Measurements from ENCODE around the gene GLT1D1. TPM values are rescaled to one million over a fixed set of nuclear protein-coding genes. Genes with fewer than 3 reads are reported as not detected.

The GLT1D1 gene
- total and polyA plus RNA-seq, 12 donors: 0.07 to 0.50 (median 0.33) TPM; not detected in 4

- no peaks in the 10 kb centered on the region for H3K9me3 ChIP-seq (replicated peaks in 1 of 3)
- no peak for DNase-seq
- H3K4me3 ChIP-seq: no peak overlapping the region
- intact Hi-C loops (cut with DNase I): no loop called here
- no peaks in the 10 kb centered on the region for H3K27me3 ChIP-seq
- H3K27ac ChIP-seq: no peak overlapping the region
- no peak for TF ChIP-seq POLR2A (IDR thresholded peaks at IDR 0.05)
- TF ChIP-seq CTCF (IDR thresholded peaks at IDR 0.05): no peak
- WGBS, 4 donors: 63 to 73% (median 66%) methylated on average over 7 of the region's 7 CpGs
- H3K36me3 ChIP-seq (replicated peaks in 1 of 2): no peaks in the 10 kb centered on the region
- H3K4me1 ChIP-seq (replicated peaks in 1 of 2): no peaks in the 10 kb centered on the region
Observed at GRCh38 chr12:128956755-128957154, 103.5 kb downstream of the GLT1D1 start.

- intact Hi-C loops (cut with DNase I): no loop called here
- no peak for DNase-seq
- 51 to 59% (median 57%) methylated on average over 16 of the region's 16 CpGs for WGBS, 4 donors
- Histone ChIP-seq H3K36me3 (replicated peaks in 1 of 2) (no peaks in the 10 kb centered on the region), H3K4me1 (replicated peaks in 1 of 2) (no peaks in the 10 kb centered on the region), H3K27me3 (no peaks in the 10 kb centered on the region), H3K27ac (no peak overlapping the region), H3K4me3 (no peak overlapping the region), H3K9me3 (replicated peaks in 1 of 3) (no peaks in the 10 kb centered on the region)
- TF ChIP-seq POLR2A (IDR thresholded peaks at IDR 0.05) (no peak), CTCF (IDR thresholded peaks at IDR 0.05) (no peak)
Observed at GRCh38 chr12:128959901-128960300, 106.6 kb downstream of the GLT1D1 start.

GRCh38 chr12:128961308-128961902, 108.1 kb downstream of the GLT1D1 start:
- TF ChIP-seq CTCF (IDR thresholded peaks at IDR 0.05) (no peak), POLR2A (IDR thresholded peaks at IDR 0.05) (no peak)
- WGBS, 4 donors: 57 to 63% (median 59%) methylated on average over 8 of the region's 8 CpGs
- Histone ChIP-seq H3K27me3 (no peaks in the 10 kb centered on the region), H3K36me3 (replicated peaks in 1 of 2) (no peaks in the 10 kb centered on the region), H3K4me3 (no peak overlapping the region), H3K9me3 (replicated peaks in 1 of 3) (no peaks in the 10 kb centered on the region), H3K27ac (no peak overlapping the region), H3K4me1 (replicated peaks in 1 of 2) (no peaks in the 10 kb centered on the region)
- intact Hi-C loops (cut with DNase I): no loop called here
- no peak for DNase-seq

GRCh38 chr12:128961957-128962356, 108.7 kb downstream of the GLT1D1 start:
- TF ChIP-seq CTCF (IDR thresholded peaks at IDR 0.05) (no peak), POLR2A (IDR thresholded peaks at IDR 0.05) (no peak)
- no peak for DNase-seq

More at GRCh38 chr12:128961957-128962356, 108.7 kb downstream of the GLT1D1 start:
- H3K27ac ChIP-seq: no peak overlapping the region
- no peaks in the 10 kb centered on the region for H3K36me3 ChIP-seq (replicated peaks in 1 of 2)
- no peaks in the 10 kb centered on the region for H3K9me3 ChIP-seq (replicated peaks in 1 of 3)
- H3K4me1 ChIP-seq (replicated peaks in 1 of 2): no peaks in the 10 kb centered on the region
- WGBS, 4 donors: 76 to 85% (median 78%) methylated on average over 6 to 11 of the region's 11 CpGs
- H3K27me3 ChIP-seq: no peaks in the 10 kb centered on the region
- intact Hi-C loops (cut with DNase I): no loop called here
- no peak overlapping the region for H3K4me3 ChIP-seq

All from adrenal gland (tissue), 12 donors.